Motor neuron (in vitro differentiated cells): ENCODE measurements around the gene ERCC1. TPM values are rescaled to one million over a fixed set of nuclear protein-coding genes. Genes with fewer than 3 reads are reported as not detected.

Experiments
- ATAC-seq, 8 experiments: fragments of 200-7000 bp; cut with Tn5 transposase; replicated peaks in 6 of 8; 2 replicates each; pipeline ENCODE4 v1.8.0; 2021; ENCODE audit warnings: mild to moderate bottlenecking in 8 of 8, moderate library complexity in 8 of 8
- H3K27ac ChIP-seq, 2 donors: fragments of 250-450 bp; sonication (Bioruptor Pico); 2 replicates each; pipeline ENCODE4 v1.9.0; 2021; ENCODE audit warnings: antibody characterized with exemption in 2 of 2, mild to moderate bottlenecking in 2 of 2, moderate library complexity in 1 of 2
- H3K4me1 ChIP-seq, 2 donors: fragments of 250-450 bp; sonication (Bioruptor Pico); replicated peaks in 1 of 2; 2 replicates each; pipeline ENCODE4 v1.6.1; 2021; ENCODE audit warnings: antibody characterized with exemption in 2 of 2, mild to moderate bottlenecking in 2 of 2, moderate library complexity in 1 of 2
- H3K4me3 ChIP-seq, 5 donors: fragments of 250-450 bp; sonication (Bioruptor Pico); 2 replicates each; pipeline ENCODE4 v1.9.0; 2021; ENCODE audit warnings: antibody characterized with exemption in 5 of 5, mild to moderate bottlenecking in 5 of 5, moderate library complexity in 4 of 5
- WGBS, 10 experiments: fragments of 450-650 bp; shearing (Covaris generic); methylation state at CpG; one replicate each; pipeline ENCODE4 v1.0.0; 2022; 5-methylcytosine and 5-hydroxymethylcytosine counted together
- in situ Hi-C, 9 experiments: fragments of 400-800 bp; cut with MboI; loops; one replicate each; pipeline ENCODE4 v1.15.0; 2021; ENCODE audit warnings: low sequenced_read_pairs in 9 of 9, low pct_unique_long_range_greater_than_20kb in 2 of 9; ENCODE audit not compliant: unreplicated experiment in 9 of 9
- total RNA-seq, 8 experiments: library from RNA; unstranded; fragments of 300-600 nt; gene quantifications; 2 replicates each; pipeline versions ENCODE4 v1.2.3 to v1.2.4, GENCODE V29; 2022

ERCC1 gene
- total RNA-seq, 8 experiments from 2014 or later: 38.4 to 82.0 (median 71.5) TPM

DNA sequence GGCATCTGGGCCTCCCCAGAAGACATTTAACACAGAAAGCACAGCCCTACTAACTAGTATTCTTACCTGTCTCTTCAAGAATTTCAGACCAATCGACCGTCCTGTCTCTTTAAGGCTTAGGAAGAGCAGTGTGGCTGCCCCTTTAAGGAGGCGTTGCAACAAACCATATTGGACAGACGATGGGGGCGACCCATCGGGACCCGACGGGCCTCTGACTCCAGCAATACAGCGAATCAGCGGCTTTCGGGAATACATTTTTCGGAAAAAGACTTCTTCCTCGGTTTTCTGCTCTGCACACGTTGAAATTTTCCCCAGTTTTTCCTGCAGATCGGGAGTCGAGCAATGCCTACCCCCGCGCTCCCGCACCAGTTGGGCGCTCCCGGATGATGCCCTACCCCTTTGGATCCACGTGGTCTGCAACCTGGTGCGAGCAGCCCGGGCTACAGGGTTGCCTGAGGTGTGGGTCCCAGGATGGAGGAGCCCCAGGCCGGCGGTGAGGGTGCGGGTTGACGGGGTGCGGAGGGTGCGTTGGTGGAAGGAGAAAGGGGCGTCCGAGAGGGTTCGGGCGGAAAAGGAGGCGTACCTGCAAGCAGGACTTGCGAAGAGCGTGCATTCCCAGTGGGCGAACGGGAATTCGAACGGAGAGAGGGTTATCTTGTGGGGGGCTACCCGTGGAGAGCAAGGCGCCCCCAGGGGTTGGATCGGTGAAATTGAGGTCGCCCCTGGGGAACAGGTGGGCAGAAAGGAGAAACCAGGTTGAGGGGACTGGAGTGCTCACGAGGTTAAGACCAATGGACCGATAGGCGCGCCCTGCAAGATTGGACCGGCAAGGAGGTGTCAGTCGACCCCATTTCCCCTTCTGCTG is 17.3 kb downstream of the ERCC1 start, which contains the start of gene POLR1G:
Gene POLR1G, plus strand, starts transcription at position 419 of the 865 bp plus-strand sequence. Its CDS starts 53 bp downstream, at position 472.
- in situ Hi-C loops: no loop called here
- H3K27ac ChIP-seq: peak within 1 kb of the TSS; percentile 97 to 98
- peaks cover 6 to 7% of the 10 kb centered on the region in 2 donors for H3K4me1 ChIP-seq
- ATAC-seq: peak; percentile 65 to 87 (median 80)
- peak within 1 kb of the TSS; percentile 58 to 84 (median 78) for H3K4me3 ChIP-seq
- 0 to 1% (median 0%) methylated on average over 3 to 22 of the region's 51 CpGs; no CpG with 5 or more reads in 4 of the 10 experiments for WGBS, 10 experiments

DNA sequence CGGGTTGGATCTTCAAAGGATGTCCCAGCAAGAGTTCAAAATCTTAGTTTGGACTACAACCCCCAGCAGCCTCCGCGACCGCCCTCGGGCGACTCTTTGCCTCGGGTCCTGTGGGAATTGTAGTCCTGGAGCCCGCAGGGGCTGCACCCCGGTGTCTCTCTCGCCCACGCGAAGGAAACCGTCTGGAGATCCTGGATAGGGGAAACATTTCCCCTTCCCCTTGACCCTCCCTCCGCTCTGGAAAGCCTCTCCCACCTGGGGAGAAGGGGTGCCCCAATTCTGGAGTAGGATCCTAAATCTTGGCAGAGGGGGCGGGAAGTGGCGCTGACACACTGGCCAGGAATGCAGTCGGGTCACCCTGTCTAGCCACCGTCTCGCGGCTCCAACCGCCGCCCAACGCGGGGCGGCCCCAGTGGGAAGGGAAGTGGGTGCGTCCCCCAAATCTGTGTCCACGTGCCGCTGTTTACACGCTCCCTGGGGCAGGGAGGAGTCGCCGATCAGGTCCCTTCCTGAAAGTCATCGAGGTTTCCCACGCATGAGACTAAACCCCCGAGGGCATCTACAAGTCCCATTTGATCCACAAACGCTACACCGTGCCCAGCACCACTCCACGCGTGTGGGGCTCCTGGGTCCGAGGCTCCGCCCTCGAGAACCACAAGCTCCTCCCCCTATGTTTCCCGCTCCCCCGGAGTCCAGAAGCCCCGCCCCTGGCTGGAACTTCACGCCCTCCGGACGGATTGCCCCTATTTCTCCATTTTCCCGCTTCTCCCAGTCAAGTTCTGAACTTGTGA is 18.1 kb downstream of the ERCC1 start:
- H3K27ac ChIP-seq: peak overlapping the region; percentile 97 to 98
- ATAC-seq: peak; percentile 61 to 75 (median 66)
- peaks cover 6 to 7% of the 10 kb centered on the region in 2 donors for H3K4me1 ChIP-seq
- in situ Hi-C loops: no loop called here
- peak overlapping the region; percentile 58 to 84 (median 78) for H3K4me3 ChIP-seq
- WGBS, 10 experiments: 0 to 6% (median 0%) methylated on average over 1 to 8 of the region's 48 CpGs; no CpG with 5 or more reads in 4 of the 10 experiments

DNA sequence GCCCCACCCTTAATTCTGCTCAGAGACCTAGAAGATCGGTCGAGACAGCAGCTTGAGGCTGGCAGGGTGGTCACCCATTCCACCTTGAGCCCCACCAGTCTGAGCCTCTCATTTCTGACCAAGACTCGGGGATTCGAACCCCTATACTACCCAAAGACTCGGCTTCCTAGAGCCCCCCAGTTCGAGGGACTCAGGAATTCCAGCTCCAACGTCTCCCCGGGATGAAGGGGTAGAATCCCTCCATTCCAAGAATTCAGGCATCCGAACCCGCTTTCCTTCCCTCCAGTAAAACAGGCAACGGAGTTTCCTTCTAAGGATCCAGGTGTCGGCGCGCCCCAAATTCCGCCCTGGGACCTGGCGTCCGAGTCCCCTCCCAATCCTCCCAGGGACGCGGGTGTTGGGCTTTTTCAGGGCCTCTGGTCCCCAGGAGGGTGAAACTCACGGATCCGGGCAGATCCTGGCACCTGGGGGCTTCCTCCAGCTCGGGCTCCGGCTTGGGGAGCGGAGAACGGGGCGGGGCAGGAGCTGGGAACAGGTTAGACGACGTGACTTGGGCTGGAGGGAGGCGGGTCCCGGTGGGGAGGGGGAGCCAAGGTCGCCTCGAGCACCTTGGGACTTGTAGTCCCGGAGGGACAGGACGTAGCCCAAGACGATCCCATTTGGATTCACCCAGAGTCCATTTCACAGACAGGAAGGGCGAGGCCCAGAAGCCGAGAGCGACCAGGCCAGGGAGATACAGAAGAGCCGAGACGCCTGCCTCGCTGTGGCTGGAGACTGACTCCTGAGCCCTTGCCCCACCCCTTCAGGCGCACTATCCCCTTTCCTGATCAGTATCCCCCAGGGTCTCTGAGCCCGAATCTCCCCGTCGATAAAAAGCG is 18.9 kb downstream of the ERCC1 start, which contains the start of gene PPP1R13L:
Gene PPP1R13L, minus strand, starts transcription at position 513 of the 878 bp plus-strand sequence. CDS start 6,751 bp downstream, outside the sequence.
- WGBS, 10 experiments: 0 to 30% (median 6%) methylated on average over 1 to 13 of the region's 46 CpGs; no CpG with 5 or more reads in 1 of the 10 experiments
- H3K27ac ChIP-seq: no peak within 1 kb of the TSS
- peaks cover 6 to 7% of the 10 kb centered on the region in 2 donors for H3K4me1 ChIP-seq
- in situ Hi-C loops: no loop called here
- ATAC-seq: peak; percentile 0 to 32 (median 7)
- peak within 1 kb of the TSS; percentile 58 to 84 (median 78) for H3K4me3 ChIP-seq

DNA sequence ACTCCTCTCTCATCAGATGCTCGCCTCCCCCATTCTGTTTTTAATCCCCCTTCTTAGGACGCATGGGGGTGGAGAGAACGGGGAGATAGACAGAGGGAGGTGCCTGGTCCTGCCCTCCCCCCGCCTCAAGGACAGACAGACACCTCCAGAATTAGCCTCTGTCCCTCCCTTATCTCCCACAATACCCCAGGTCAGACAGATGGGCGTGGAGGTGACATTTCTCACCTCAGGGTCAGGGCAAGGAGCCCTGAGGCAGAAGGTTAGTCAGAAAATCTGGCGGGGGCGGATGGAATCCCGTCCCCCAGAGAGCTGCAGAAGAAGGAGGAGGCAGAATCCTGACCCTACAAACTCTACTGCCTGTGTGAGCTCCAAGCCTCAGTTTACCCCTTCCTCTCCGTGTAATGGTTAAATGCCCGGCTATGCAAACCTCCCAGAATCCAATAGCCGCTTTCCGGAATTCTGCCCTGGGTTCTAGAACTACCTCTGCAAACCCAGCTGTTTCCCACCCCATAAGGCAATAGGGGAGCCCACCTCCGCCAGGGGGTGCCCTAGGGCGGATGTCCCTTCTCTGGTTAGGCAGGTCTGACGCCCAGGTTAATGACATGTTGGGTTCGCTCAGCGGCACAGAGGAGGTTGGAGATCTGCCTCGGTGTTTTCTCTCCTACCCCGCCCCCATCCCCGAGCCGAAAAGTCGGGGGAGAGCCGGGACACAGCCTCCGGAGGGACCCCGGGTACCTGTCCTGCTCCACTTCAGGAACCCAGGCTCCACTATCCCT is 19.7 kb downstream of the ERCC1 start:
- Histone ChIP-seq H3K4me1 (peaks cover 6 to 7% of the 10 kb centered on the region in 2 donors), H3K4me3 (peak overlapping the region in 2 of 5 donors; percentile 81 to 84), H3K27ac (no peak overlapping the region)
- 0 to 68% (median 10%) methylated on average over 1 to 7 of the region's 25 CpGs; no CpG with 5 or more reads in 1 of the 10 experiments for WGBS, 10 experiments
- ATAC-seq: no peak
- in situ Hi-C loops: no loop called here

DNA sequence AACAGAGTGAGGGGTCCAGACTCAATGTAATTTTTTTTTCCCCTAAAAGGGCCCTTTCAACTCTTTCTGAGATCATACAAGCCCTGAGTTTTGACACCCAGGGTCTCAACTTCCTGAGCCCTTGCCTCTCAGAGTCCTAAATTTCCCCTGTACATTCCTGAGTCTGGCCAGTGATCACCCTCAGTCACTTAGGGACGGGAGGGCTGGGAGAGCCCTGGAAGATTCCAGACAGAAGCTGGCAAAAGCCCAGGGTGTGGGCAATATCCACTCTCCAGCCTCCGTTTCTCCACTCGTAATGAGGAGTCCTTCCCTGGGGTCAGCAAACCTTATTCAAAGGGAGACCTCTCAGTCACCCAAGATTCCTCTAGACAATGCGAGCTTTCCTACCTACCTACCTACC is 20.4 kb downstream of the ERCC1 start:
- no peak overlapping the region for H3K4me3 ChIP-seq

DNA sequence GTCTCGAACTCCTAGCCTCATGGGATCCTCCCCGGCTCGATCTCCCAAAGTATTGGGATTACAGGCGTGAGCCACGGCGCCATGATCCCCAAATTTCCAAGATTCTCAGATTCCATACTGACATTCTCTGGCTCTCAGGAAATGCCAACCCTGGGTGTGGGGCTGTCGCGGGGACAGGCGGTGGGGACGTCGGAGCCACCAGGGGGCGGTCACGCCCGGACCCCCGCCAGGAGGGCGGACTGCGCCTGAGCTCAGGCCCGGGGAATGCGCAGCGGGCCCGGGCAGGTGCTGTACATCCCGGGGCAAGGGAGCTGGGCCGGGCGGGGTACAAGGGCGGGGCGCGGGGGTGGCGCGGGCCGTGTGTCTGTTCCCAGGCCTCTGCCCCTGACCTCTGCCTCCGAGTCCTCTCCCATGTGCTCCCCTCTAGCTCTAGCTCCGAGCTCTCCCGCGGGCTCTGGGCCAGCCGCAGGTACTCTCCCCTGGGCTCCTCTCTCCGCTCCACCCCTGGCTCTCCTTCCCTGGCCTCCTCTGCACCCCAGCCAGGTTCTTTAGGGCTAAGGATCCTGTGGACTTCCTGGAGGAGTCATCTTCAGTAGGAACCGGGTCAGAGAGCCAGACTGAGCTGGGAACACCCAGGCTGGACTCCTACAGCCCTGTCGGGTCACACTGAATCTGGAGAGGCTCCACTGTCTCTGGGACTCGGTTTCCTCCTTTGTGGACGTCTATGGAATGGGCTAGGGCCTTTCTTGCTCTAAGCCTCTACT is 21.2 kb downstream of the ERCC1 start:
- H3K4me3 ChIP-seq: no peak overlapping the region
- in situ Hi-C loops: no loop called here
- peaks cover 9 to 17% of the 10 kb centered on the region in 2 donors for H3K4me1 ChIP-seq
- H3K27ac ChIP-seq: no peak overlapping the region
- ATAC-seq: peak in 5 of 8 experiments; percentile 1 to 40 (median 31)
- WGBS, 10 experiments: 5 to 76% (median 20%) methylated on average over 1 to 19 of the region's 40 CpGs; no CpG with 5 or more reads in 3 of the 10 experiments

More for the DNA sequence above, 20.4 kb downstream of the ERCC1 start:
- ATAC-seq: no peak
- H3K27ac ChIP-seq: no peak overlapping the region
- peaks cover 8 to 14% of the 10 kb centered on the region in 2 donors for H3K4me1 ChIP-seq
- in situ Hi-C loops: no loop called here
- 40 to 100% (median 64%) methylated on average over 1 to 3 of the region's 4 CpGs; no CpG with 5 or more reads in 3 of the 10 experiments for WGBS, 10 experiments

DNA sequence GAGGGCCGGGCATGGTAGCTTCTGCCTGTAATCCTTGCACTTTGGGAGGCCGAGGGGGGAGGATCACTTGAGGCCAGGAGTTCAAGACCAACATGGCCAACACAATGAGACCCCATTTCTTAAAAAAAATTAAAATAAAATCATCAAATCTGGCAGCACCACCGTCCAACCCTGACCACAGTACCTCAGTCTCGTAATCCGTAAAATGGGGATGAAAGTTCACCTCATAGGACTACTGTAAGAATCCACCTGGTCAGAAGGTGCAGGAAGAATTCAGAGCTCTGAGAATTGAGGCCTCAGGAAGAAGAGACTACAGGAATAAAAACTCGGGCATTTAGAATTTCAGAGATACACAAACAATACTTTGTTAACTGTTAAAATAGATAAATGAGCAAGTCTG is 21.9 kb downstream of the ERCC1 start:
- no peak overlapping the region for H3K27ac ChIP-seq
- in situ Hi-C loops: no loop called here
- ATAC-seq: no peak
- peaks cover 5 to 13% of the 10 kb centered on the region in 2 donors for H3K4me1 ChIP-seq
- WGBS, 10 experiments: 40 to 100% (median 86%) methylated on average over 1 to 6 of the region's 6 CpGs; no CpG with 5 or more reads in 1 of the 10 experiments
- no peak overlapping the region for H3K4me3 ChIP-seq

DNA sequence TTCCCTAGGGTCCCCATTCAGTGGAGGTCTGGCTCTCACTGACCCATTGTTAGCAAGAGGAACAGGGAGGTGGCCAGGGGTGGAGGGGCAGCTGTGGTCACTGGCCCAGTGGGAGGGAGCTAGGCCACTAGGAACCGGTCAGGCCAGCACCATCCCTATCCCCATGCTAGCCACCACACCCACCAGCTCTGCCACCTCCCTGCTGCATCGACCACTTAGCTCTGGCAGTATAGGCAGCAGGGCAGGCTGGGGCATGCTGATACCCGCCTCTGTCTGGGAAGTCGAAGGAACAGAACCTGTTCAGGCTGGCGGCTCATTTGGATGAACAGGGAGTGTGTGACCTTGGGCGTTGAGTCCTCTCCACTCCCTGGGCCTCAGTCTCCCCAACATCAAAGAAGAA is 23.5 kb downstream of the ERCC1 start:
- Histone ChIP-seq H3K27ac (no peak overlapping the region), H3K4me1 (peaks cover 4 to 13% of the 10 kb centered on the region in 2 donors), H3K4me3 (no peak overlapping the region)
- 60 to 100% (median 71%) methylated on average over 1 to 3 of the region's 6 CpGs; no CpG with 5 or more reads in 5 of the 10 experiments for WGBS, 10 experiments
- in situ Hi-C loops: no loop called here
- no peak for ATAC-seq

DNA sequence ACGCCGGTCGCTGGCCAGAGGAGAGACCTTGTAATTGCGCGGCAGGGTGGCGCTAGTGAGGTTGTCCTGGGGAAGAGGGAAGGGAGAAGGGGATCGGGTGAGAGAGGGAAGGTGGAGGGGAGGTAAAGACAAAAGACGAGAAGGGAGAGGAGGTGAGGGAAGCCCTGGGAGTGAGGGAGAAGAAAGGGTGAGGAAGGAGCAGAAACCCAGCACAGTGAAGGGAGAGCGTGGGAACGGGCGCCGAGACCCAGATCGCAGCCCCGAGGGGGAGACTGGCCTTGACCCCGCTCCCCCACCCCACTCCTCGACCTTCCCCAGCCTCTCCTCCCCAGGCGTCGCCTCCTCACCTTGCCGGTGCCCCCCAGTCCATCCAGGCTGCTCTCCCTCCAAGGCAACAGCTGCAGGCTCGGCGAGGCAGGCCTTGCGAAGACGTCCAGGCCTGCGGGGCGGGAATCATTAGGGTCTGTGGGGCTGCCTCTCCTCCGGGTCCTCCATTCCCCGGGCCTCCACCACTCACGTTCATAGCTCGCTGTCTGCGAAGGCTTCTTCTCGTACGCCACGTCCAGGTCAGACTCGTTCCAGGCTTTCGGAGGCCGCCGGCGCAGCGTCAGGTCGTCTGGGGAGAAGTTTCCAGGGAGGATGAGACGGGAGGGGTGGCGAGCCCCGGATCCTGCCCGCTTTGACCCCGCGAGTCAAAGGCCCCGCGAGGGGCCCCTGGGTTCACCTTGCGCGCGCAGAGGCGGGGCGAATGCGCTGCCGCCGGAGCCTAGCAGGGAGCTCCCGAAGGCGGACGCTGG is 27.7 kb downstream of the ERCC1 start:
- Histone ChIP-seq H3K4me3 (no peak overlapping the region), H3K4me1 (peaks cover 2 to 10% of the 10 kb centered on the region in 2 donors), H3K27ac (no peak overlapping the region)
- 7% methylated on average over 8 of the region's 59 CpGs; no CpG with 5 or more reads in 9 of the 10 experiments for WGBS, 10 experiments
- ATAC-seq: no peak
- in situ Hi-C loops: no loop called here

DNA sequence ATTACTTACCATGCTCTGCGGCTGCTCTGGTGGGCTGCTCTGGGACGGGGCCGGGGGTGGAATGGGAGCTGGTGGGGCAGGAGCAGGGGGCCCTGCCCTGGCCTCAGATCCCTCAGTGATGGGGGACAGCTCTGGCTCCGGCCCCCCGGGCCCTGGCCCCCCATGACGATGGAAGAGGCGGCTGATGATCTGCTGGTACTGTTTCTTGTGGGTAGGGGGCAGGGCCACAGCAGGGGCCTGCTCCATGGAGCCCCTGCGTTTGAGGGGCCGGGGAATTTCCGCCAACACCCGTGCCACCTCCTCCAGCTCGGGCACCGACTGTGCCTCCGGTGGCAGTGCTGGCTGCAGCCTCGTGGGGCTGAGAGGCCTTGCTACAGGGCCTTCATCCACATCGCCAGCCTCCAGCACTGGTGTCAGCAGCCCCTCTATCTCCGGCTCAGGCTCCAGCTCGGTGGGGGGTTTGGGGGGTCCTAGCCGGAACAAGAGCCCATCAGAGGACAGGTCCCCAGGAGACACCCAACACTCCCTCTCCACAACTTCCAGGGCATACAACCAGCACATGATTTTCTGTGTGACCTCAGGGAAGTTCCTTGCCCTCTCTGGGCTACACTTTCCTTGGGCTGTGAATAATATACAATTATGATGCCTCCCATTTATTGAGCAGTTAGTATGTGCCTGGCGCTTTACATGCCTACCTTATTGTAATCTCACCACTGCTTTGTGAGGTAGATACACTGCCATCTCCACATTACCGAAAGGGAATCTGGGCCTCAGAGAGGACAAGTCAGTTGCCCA is 31.6 kb downstream of the ERCC1 start:
- in situ Hi-C loops: no loop called here
- Histone ChIP-seq H3K4me1 (no peaks in the 10 kb centered on the region), H3K27ac (no peak overlapping the region), H3K4me3 (no peak overlapping the region)
- WGBS, 10 experiments: 40 to 100% (median 91%) methylated on average over 1 to 3 of the region's 21 CpGs; no CpG with 5 or more reads in 1 of the 10 experiments
- peak in 3 of 8 experiments; percentile 10 to 16 (median 13) for ATAC-seq
